Upper lobe of right lung (tissue), 1 donor: ENCODE results near the gene BRD4. TPM values are rescaled to one million over a fixed set of nuclear protein-coding genes. Genes with fewer than 3 reads are reported as not detected.

Experiments
- ATAC-seq: fragments of 200-7000 bp; cut with Tn5 transposase; one replicate; pipeline ENCODE4 v1.9.1; 2020; ENCODE audit warnings: mild to moderate bottlenecking, moderate library complexity
- DNase-seq: peaks from one replicate; pipeline ENCODE4 v3.0.0-alpha.2; 2020
- H3K27ac ChIP-seq: fragments of 200-600 bp; one replicate; pipeline ENCODE4 v1.8.0; 2022
- H3K27me3 ChIP-seq: fragments of 200-600 bp; one replicate; pipeline ENCODE4 v1.8.0; 2022; ENCODE audit warnings: mild to moderate bottlenecking
- H3K36me3 ChIP-seq: fragments of 200-600 bp; one replicate; pipeline ENCODE4 v1.8.0; 2022
- H3K4me1 ChIP-seq: fragments of 200-600 bp; one replicate; pipeline ENCODE4 v1.8.0; 2022
- H3K4me3 ChIP-seq: fragments of 200-600 bp; one replicate; pipeline ENCODE4 v1.8.0; 2022; ENCODE audit warnings: mild to moderate bottlenecking
- H3K9me3 ChIP-seq: fragments of 200-600 bp; one replicate; pipeline ENCODE4 v1.8.0; 2022
- CTCF ChIP-seq: fragments of 200-600 bp; IDR thresholded peaks from one replicate; pipeline ENCODE4 v1.8.0; 2022; ENCODE audit warnings: antibody characterized with exemption
- intact Hi-C: fragments of 100-400 bp; cut with DNase I; formaldehyde crosslinking; loops from one replicate; pipeline ENCODE4 v1.11.0; 2022
- total RNA-seq: library from RNA; stranded (reverse); fragmentation: NEBNext Ultra II Directional; extraction: Animal tissue kit (Norgen Biotek cat#: 25700); gene quantifications from one replicate; pipeline ENCODE4 v1.2.1, GENCODE V29; 2021
- donor health status: DM: no; HTN: yes; CAD: no; lungs with severe emphysema.

BRD4 gene
- total RNA-seq, 1 donor from 2014 or later = 101 TPM

DNA sequence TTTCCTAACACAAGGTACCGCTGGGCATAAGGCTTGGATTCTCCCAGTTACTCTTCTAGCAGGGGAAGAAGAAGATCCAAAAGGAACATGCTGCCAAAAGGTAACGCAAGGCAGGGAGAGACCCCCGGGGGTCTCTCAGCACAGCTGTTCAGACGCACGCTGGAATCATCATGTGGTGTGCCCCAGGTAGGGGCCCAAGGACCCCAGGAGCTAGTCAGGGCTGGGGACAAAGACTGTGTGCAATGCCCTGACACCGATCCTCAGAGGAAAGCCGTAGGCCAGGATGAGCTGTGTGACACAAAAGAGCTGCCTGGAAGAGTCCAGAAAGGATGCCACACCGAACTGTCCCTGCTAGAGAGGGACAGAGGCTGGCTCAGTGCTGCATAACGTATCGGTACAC, 77.8 kb downstream of the BRD4 start:
- H3K4me1 ChIP-seq = peaks cover 34% of the 10 kb centered on the region
- no peak for ATAC-seq
- H3K4me3 ChIP-seq = no peak overlapping the region
- H3K27me3 ChIP-seq = no peaks in the 10 kb centered on the region
- peaks cover 89% of the 10 kb centered on the region for H3K36me3 ChIP-seq
- no peak for DNase-seq
- intact Hi-C loops = no loop called here
- H3K27ac ChIP-seq = no peak overlapping the region
- no peak for TF ChIP-seq CTCF
- H3K9me3 ChIP-seq = no peaks in the 10 kb centered on the region

- no peak for DNase-seq
- Histone ChIP-seq H3K27ac (no peak overlapping the region), H3K9me3 (no peaks in the 10 kb centered on the region), H3K4me1 (peaks cover 44% of the 10 kb centered on the region), H3K36me3 (peaks cover 89% of the 10 kb centered on the region), H3K4me3 (no peak overlapping the region), H3K27me3 (no peaks in the 10 kb centered on the region)
- ATAC-seq = no peak
- TF ChIP-seq CTCF = no peak
- intact Hi-C loops = no loop called here
Observed at GRCh38 chr19:15253513-15253912, 78.8 kb downstream of the BRD4 start.

DNA sequence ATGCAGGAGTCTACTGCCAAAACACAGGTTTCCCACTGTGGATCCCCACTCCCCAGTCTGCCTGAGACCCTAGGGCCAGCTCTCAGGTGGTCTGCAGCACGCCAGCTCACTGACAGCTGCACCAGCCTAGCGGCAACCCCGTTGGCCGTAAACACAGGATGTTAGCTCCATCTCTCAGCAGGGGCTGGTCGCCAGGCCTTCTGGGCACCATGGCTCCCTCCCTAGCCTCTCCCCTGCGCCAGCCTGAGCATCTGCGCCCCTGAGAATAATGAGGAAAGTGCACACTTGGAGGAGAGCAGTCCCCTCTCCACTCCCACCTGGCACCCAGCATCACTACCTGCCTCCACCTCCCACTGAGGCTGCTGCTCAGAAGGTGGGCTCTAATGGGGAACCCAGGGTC, 79.3 kb downstream of the BRD4 start:
- DNase-seq (no peak), ATAC-seq (no peak)
- Histone ChIP-seq H3K27ac (peak overlapping the region; percentile 43), H3K4me1 (peaks cover 49% of the 10 kb centered on the region), H3K36me3 (peaks cover 89% of the 10 kb centered on the region), H3K9me3 (no peaks in the 10 kb centered on the region), H3K27me3 (no peaks in the 10 kb centered on the region), H3K4me3 (no peak overlapping the region)
- intact Hi-C loops = no loop called here
- TF ChIP-seq CTCF = no peak

- Histone ChIP-seq H3K27ac (peak overlapping the region; percentile 43), H3K4me3 (no peak overlapping the region), H3K4me1 (peaks cover 54% of the 10 kb centered on the region), H3K36me3 (peaks cover 89% of the 10 kb centered on the region), H3K27me3 (no peaks in the 10 kb centered on the region), H3K9me3 (no peaks in the 10 kb centered on the region)
- peak; percentile 4 for ATAC-seq
- peak; percentile 40 for TF ChIP-seq CTCF
- intact Hi-C loops = no loop called here
- no peak for DNase-seq
Observed at GRCh38 chr19:15252398-15253018, 79.8 kb downstream of the BRD4 start.

DNA sequence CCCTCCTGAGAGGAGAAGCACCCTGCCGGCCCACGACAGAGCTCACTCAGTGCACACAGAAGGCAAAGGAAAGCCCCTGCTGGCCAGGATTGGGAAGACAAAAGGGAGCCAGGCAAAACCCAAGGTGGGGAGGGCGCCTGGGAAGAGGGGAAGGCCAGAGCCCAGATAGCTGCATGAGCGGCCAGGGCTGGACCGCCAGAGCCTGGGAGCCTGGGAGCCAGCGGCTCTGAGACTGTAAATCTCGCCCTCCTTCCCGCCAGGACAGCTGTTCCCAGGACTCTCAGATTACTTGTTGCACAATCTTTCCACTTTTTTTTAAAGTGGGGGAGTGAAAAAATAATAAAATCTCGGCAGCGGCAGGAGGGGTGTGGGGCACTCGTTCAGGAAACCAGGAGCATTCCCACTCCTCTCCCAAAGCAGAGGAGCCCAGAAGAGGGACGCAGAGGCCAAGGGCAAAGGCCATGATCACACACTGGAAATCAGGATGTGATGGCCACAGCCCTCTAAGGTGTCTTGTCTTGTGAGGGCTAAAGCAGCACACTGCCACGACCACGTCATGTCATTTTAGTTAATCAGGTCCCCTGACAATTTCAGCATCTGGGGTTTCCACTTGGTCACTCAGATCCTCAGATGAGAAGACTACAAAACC, 80.5 kb downstream of the BRD4 start:
- Histone ChIP-seq H3K27me3 (no peaks in the 10 kb centered on the region), H3K27ac (peak overlapping the region; percentile 43), H3K36me3 (peaks cover 87% of the 10 kb centered on the region), H3K4me3 (peak overlapping the region; percentile 15), H3K4me1 (peaks cover 58% of the 10 kb centered on the region), H3K9me3 (no peaks in the 10 kb centered on the region)
- ATAC-seq (peak; percentile 43), DNase-seq (no peak)
- peak; percentile 45 for TF ChIP-seq CTCF
- intact Hi-C loops = no loop called here
